AG04450 (cell line): Measurements from ENCODE around the gene XPNPEP2. TPM values are rescaled to one million over a fixed set of nuclear protein-coding genes. Genes with fewer than 3 reads are reported as not detected.

Experiments used
- CTCF ChIA-PET: fragments of 300-600, 350-600 bp; formaldehyde crosslinking; extraction: SDS; loops from one replicate; lab custom pipeline; 2022; ENCODE audit warnings: antibody characterized with exemption, inconsistent platforms; lab: Charles Lee
- POLR2A ChIA-PET: fragments of 350-600 bp; formaldehyde crosslinking; extraction: SDS; loops from one replicate; lab custom pipeline; 2021; ENCODE audit warnings: antibody characterized with exemption, inconsistent platforms; lab: Yijun Ruan, JAX
- DNase-seq: peaks from one replicate; pipeline ENCODE4 v3.0.0-alpha.2; 2011; ENCODE audit warnings: low read depth, low spot score
- H3K27ac ChIP-seq: one replicate; pipeline ENCODE4 v1.5.1; 2012; ENCODE audit warnings: low read depth, low read length, control low read depth
- H3K27me3 ChIP-seq: one replicate; pipeline ENCODE4 v1.6.0; 2012; ENCODE audit warnings: low read length; ENCODE audit not compliant: control insufficient read depth, insufficient read depth
- H3K4me3 ChIP-seq: 2 replicates; pipeline ENCODE4 v1.5.1; 2011; ENCODE audit warnings: mild to moderate bottlenecking, low read depth, low read length, control low read depth
- H3K9me3 ChIP-seq: 2 replicates; pipeline ENCODE4 v1.5.1; 2012; ENCODE audit warnings: low read length; ENCODE audit not compliant: control insufficient read depth, insufficient read depth
- polyA plus RNA-seq: library from polyadenylated mRNA; depleted of rRNA; stranded (reverse); fragments of >200 nt; gene quantifications from 2 replicates; pipeline ENCODE4 v1.2.3, GENCODE V29; 2011
- TF ChIP-seq, protein P1 (sequence below): IDR thresholded peaks from 2 replicates; pipeline ENCODE4 v1.5.1; 2011; ENCODE audit warnings: low read depth, low read length, control low read depth, inconsistent platforms

XPNPEP2 gene
- polyA plus RNA-seq, 1 experiment: 0.45 TPM

DNA sequence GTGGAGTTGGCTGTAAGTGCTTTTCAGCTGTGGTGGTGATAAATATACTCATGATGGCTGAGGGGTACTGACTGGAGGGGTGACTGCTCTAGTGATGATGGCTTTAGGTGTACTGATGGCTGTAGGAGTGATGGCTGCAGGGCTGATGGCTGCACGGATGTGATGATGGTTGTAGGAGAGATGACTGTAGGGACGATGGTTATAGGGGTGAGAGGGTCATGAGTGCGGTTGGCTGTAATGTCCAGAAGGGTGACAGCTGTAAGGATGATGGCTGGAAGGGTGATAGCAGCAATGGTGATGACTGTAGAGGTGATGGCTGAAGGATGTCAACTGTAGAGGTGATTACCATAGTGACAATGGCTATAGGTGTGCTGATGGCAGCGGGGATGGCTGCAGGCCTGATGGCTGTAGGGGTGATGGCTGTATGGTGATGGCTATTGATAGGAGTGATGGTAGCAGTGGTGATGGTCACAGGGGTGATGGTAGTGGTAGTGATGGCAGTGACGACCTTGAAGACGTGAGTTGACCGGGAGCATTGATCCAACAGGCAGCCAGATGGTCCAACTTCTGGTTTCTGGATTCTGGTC lies 40.4 kb downstream of the XPNPEP2 start:
- CTCF ChIA-PET: no interaction called here
- POLR2A ChIA-PET: no interaction called here
- H3K4me3 ChIP-seq: no peak overlapping the region
- TF ChIP-seq, protein P1, sequence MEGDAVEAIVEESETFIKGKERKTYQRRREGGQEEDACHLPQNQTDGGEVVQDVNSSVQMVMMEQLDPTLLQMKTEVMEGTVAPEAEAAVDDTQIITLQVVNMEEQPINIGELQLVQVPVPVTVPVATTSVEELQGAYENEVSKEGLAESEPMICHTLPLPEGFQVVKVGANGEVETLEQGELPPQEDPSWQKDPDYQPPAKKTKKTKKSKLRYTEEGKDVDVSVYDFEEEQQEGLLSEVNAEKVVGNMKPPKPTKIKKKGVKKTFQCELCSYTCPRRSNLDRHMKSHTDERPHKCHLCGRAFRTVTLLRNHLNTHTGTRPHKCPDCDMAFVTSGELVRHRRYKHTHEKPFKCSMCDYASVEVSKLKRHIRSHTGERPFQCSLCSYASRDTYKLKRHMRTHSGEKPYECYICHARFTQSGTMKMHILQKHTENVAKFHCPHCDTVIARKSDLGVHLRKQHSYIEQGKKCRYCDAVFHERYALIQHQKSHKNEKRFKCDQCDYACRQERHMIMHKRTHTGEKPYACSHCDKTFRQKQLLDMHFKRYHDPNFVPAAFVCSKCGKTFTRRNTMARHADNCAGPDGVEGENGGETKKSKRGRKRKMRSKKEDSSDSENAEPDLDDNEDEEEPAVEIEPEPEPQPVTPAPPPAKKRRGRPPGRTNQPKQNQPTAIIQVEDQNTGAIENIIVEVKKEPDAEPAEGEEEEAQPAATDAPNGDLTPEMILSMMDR: no peak
- no peak for DNase-seq
- peaks cover 3% of the 10 kb centered on the region for H3K27me3 ChIP-seq
- no peaks in the 10 kb centered on the region for H3K9me3 ChIP-seq
- H3K27ac ChIP-seq: no peak overlapping the region

DNA sequence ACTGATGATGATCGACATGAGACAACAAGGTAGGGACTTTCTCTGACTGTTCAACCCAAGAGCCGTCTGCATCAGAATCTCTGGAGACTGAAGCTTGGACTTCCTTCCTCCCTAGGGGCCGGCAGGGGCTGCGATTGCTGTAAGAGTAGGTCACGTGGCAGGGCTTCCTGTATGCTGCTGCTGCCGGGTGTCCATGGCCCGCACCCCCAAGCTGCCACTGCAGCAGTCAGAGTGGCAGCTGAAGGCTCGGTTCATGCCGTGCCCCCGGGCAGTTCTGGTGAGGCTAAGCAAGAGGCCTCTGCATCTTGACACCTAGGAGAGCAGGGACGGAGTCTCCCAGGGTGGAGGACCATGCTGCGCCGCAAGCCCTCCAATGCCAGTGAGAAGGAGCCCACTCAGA lies 41.0 kb downstream of the XPNPEP2 start, which contains the start of gene SASH3:
Gene SASH3 (plus strand): TSS at position 203 of the 400 bp plus-strand sequence. CDS start 149 bp downstream, at position 352.
- peaks cover 3% of the 10 kb centered on the region for H3K27me3 ChIP-seq
- no peak for DNase-seq
- CTCF ChIA-PET: no interaction called here
- TF ChIP-seq, protein P1: no peak
- POLR2A ChIA-PET: no interaction called here
- no peaks in the 10 kb centered on the region for H3K9me3 ChIP-seq
- no peak within 1 kb of the TSS for H3K4me3 ChIP-seq
- H3K27ac ChIP-seq: no peak within 1 kb of the TSS

DNA sequence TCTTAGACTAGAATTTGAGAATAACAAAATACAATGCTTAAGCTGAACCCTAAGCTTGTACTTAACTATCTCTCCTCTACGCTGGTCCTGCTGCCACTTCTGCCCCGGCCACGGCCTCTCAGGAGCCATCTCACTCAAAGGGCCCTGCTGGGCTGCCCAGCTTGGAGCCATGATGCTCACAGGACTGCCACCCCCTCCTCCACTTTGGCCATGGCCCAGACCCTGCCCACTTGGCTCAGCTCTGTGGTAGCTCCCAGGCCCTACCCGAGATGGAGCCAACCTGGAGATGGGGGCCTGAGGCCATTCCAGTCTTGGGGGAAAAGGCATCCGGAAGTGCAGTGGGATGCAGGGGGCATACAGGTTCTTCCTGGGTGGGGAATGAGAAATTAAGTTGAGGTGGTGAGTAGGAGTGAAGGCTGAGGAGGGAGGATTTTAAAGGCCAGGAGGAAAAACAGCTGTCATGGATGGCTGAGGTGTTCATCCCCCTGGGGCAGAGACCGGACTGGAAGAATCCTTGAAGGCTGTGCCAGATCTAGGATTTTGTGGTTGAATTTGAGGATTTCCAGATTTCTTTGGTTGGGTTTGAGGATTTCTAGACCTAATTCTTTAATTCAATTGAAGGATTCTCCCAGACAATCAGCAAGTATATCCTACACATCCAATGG lies 41.8 kb downstream of the XPNPEP2 start:
- peaks cover 3% of the 10 kb centered on the region for H3K27me3 ChIP-seq
- ChIA-PET CTCF (no interaction called here), POLR2A (no interaction called here)
- TF ChIP-seq, protein P1: no peak
- H3K27ac ChIP-seq: no peak overlapping the region
- no peak overlapping the region for H3K4me3 ChIP-seq
- no peak for DNase-seq
- no peaks in the 10 kb centered on the region for H3K9me3 ChIP-seq

DNA sequence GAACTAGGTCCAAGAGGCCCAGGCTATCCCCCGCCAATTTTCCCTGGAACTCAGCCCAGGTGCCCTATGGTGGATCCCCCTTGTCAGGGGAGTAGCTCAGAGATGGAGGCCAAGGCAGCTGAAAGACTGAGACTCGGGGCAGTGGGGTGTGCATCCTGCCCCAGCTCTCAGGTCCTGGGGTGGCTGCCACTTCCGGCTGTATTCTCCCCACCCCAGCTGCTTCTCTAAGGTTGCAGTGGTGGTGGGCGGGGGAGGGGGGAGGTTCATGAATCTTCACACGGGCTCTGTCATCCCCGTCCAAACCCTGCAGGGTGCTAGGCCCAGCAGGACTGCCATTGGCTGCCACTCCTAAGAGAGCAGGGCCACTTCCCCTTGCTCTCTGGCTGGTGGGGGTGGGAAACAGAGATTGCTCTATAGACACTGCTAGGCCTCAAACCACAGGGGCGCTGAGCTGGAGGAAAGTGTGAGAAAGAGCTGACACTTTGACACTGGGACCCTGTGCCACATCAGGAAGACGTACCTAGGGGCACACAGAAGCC lies 42.4 kb downstream of the XPNPEP2 start:
- H3K27ac ChIP-seq: no peak overlapping the region
- CTCF ChIA-PET: no interaction called here
- POLR2A ChIA-PET: no interaction called here
- H3K27me3 ChIP-seq: peaks cover 3% of the 10 kb centered on the region
- H3K4me3 ChIP-seq: no peak overlapping the region
- TF ChIP-seq, protein P1: no peak
- no peak for DNase-seq
- no peaks in the 10 kb centered on the region for H3K9me3 ChIP-seq
